GM21717 (cell line): ENCODE measurements around the gene MAN2B2.

ENCODE experiments used
- ATAC-seq: cut with Tn5 transposase; IDR thresholded peaks from one replicate; pipeline ENCODE4 v1.9.1; 2021; ENCODE audit warnings: mild to moderate bottlenecking, moderate library complexity; ENCODE audit not compliant: unreplicated experiment

The MAN2B2 gene

GRCh38 chr4:6592804-6593563, 18.0 kb downstream of the MAN2B2 start:
- ATAC-seq: no peak

GRCh38 chr4:6594341-6594740, 19.4 kb downstream of the MAN2B2 start:
- no peak for ATAC-seq

- no peak for ATAC-seq
These were observed 19.9 kb downstream of the MAN2B2 start for GRCh38 chr4:6594826-6595355.

- ATAC-seq: no peak
These were observed 21.0 kb downstream of the MAN2B2 start for GRCh38 chr4:6595897-6596537.

GRCh38 chr4:6596948-6597347, 22.0 kb downstream of the MAN2B2 start:
- no peak for ATAC-seq

GRCh38 chr4:6598127-6598526, 23.1 kb downstream of the MAN2B2 start:
- no peak for ATAC-seq

GRCh38 chr4:6598641-6599040, 23.7 kb downstream of the MAN2B2 start:
- ATAC-seq: no peak

- no peak for ATAC-seq
These were observed 26.8 kb downstream of the MAN2B2 start for GRCh38 chr4:6601661-6602250.

GRCh38 chr4:6602289-6602688, 27.3 kb downstream of the MAN2B2 start:
- no peak for ATAC-seq

- ATAC-seq: no peak
These were observed 28.1 kb downstream of the MAN2B2 start for GRCh38 chr4:6603128-6603527.

GRCh38 chr4:6605114-6605513, 30.1 kb downstream of the MAN2B2 start:
- ATAC-seq: no peak

GRCh38 chr4:6605605-6606004, 30.6 kb downstream of the MAN2B2 start:
- ATAC-seq: no peak

GRCh38 chr4:6606465-6607235, 31.7 kb downstream of the MAN2B2 start:
- ATAC-seq: no peak

- ATAC-seq: no peak
These were observed 32.5 kb downstream of the MAN2B2 start for GRCh38 chr4:6607368-6608055.

- ATAC-seq: no peak
These were observed 33.9 kb downstream of the MAN2B2 start for GRCh38 chr4:6608758-6609414.

- no peak for ATAC-seq
These were observed 34.6 kb downstream of the MAN2B2 start for GRCh38 chr4:6609415-6610079.

- no peak for ATAC-seq
These were observed 36.0 kb downstream of the MAN2B2 start for GRCh38 chr4:6610856-6611430.

- no peak for ATAC-seq
These were observed 38.1 kb downstream of the MAN2B2 start for GRCh38 chr4:6612961-6613675.
